GM23248 (cell line): ENCODE results near the gene RERE.

Experiments used
- EZH2 ChIP-seq: fragments of 200-600 bp; sonication (generic); IDR thresholded peaks from 2 replicates; pipeline ENCODE4 v1.6.1; 2018; ENCODE audit warnings: antibody characterized with exemption, mild to moderate bottlenecking; ENCODE audit not compliant: insufficient read depth, poor library complexity, severe bottlenecking
- EZH2phosphoT487 ChIP-seq: fragments of 200-600 bp; sonication (generic); IDR thresholded peaks from 2 replicates; pipeline ENCODE4 v1.6.1; 2018; ENCODE audit warnings: antibody characterized with exemption, moderate library complexity, mild to moderate bottlenecking, low read depth; ENCODE audit not compliant: insufficient read depth

DNA sequence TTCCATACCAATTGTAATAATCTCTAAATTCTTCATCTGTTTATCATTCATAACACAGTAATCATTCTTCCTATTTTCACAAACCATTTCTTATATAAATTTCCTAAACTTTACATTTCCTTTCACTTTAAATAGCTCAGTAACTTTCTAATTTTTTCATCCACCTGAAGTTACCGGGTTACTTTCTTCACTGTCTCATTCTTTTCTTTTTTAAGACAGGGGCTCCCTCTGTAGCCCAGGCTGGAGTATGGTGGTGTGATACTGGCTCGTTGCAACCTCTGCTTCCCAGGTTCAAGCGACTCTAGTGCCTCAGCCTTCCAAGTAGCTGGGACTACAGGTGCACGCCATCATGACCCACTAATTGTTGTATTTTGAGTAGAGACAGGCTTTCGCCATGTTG lies 41.3 kb downstream of the RERE start:
- TF ChIP-seq EZH2 (no peak), EZH2phosphoT487 (no peak)
